HepG2 (cell line): ENCODE measurements around the gene RFXAP. TPM values are rescaled to one million over a fixed set of nuclear protein-coding genes. Genes with fewer than 3 reads are reported as not detected.

ENCODE experiments used
- ATAC-seq: fragments of 200-7000 bp; cut with Tn5 transposase; 3 replicates; pipeline ENCODE4 v1.9.1; 2020; ENCODE audit warnings: mild to moderate bottlenecking, moderate library complexity
- BruUV-seq: library from RNA; stranded (reverse); fragments of 400-500 nt; replicated peaks from 2 replicates; lab custom pipeline; 2021; lab: Mats Ljungman, UMichigan
- CTCF ChIA-PET: fragments of 300-600 bp; formaldehyde crosslinking; extraction: SDS; loops from one replicate; lab custom pipeline; 2021; ENCODE audit warnings: low total read pairs, inconsistent platforms, low intra/inter-chr PET ratio; lab: Yijun Ruan, JAX
- POLR2A ChIA-PET: fragments of 350-600 bp; sonication (Branson Sonifier 250); formaldehyde crosslinking; loops from one replicate; lab custom pipeline; 2020; ENCODE audit warnings: antibody characterized with exemption, inconsistent platforms; lab: Yijun Ruan, JAX
- DNase-seq: peaks from one replicate; pipeline ENCODE4 v3.0.0-alpha.2; 2015; ENCODE audit warnings: low spot score
- FAIRE-seq: peaks from 3 replicates; lab custom pipeline; 2011; peaks lifted over from hg19 to GRCh38; lab: Jason Lieb, UNC
- H2AFZ ChIP-seq: one replicate; pipeline ENCODE4 v1.6.1; 2011; ENCODE audit warnings: low read length, inconsistent platforms
- H3K27ac ChIP-seq: fragments of 300-600 bp; 3 replicates; pipeline ENCODE4 v1.8.0; 2011; ENCODE audit warnings: mixed run types, mild to moderate bottlenecking, mixed read lengths, low read length, inconsistent platforms; ENCODE audit not compliant: insufficient read depth; ENCODE audit errors: extremely low read length
- H3K27me3 ChIP-seq, 2 experiments: fragments of 200-600 bp in 1 of 2; 2 replicates in 1 of 2; 3 replicates in 1 of 2; pipeline versions ENCODE4 v1.6.0 to v1.8.0; 2011; ENCODE audit warnings: low read length in 2 of 2, mild to moderate bottlenecking in 2 of 2, moderate library complexity in 2 of 2, inconsistent platforms in 1 of 2; ENCODE audit not compliant: insufficient read depth in 2 of 2, control insufficient read depth in 1 of 2
- H3K36me3 ChIP-seq, 2 experiments: fragments of 200-600 bp in 1 of 2; replicated peaks in 1 of 2; 2 replicates in 1 of 2; 3 replicates in 1 of 2; pipeline versions ENCODE4 v1.5.1 to v1.8.0; 2011; ENCODE audit warnings: low read length in 2 of 2, inconsistent platforms in 1 of 2; ENCODE audit not compliant: insufficient read depth in 2 of 2, control insufficient read depth in 1 of 2
- H3K4me1 ChIP-seq: 2 replicates; pipeline ENCODE4 v1.5.1; 2012; ENCODE audit warnings: low read length, inconsistent platforms; ENCODE audit not compliant: insufficient read depth
- H3K4me2 ChIP-seq: 2 replicates; pipeline ENCODE4 v1.6.0; 2011; ENCODE audit warnings: low read depth, low read length, inconsistent platforms
- H3K4me3 ChIP-seq, 3 experiments: fragments of 200-600 bp in 1 of 3; sonication (generic), shearing (Covaris generic) in 1 of 3; replicated peaks in 1 of 3; 2 replicates each; pipeline ENCODE4 v1.5.1; 2011 to 2016; ENCODE audit warnings: low read length in 3 of 3, inconsistent platforms in 2 of 3, low read depth in 2 of 3, mild to moderate bottlenecking in 2 of 3, control low read depth in 1 of 3, mixed read lengths in 1 of 3; ENCODE audit not compliant: insufficient read depth in 1 of 3
- H3K79me2 ChIP-seq: one replicate; pipeline ENCODE4 v1.6.1; 2011; ENCODE audit warnings: low read length, inconsistent platforms; ENCODE audit not compliant: insufficient read depth
- H3K9ac ChIP-seq: 2 replicates; pipeline ENCODE4 v1.6.0; 2011; ENCODE audit warnings: mild to moderate bottlenecking, low read depth, low read length, inconsistent platforms; ENCODE audit not compliant: insufficient read depth
- H3K9me3 ChIP-seq: 2 replicates; pipeline ENCODE4 v1.5.1; 2012; ENCODE audit warnings: mild to moderate bottlenecking, low read length
- H4K20me1 ChIP-seq: 2 replicates; pipeline ENCODE4 v1.6.0; 2011; ENCODE audit warnings: inconsistent platforms, mild to moderate bottlenecking, low read length, moderate library complexity; ENCODE audit not compliant: insufficient read depth
- DNMT3B ChIP-seq: conservative IDR thresholded peaks from 2 replicates; pipeline ENCODE4 v1.6.1; 2016; ENCODE audit warnings: missing biosample characterization, control low read depth
- FOXK1 ChIP-seq: sonication (generic); formaldehyde crosslinking; IDR thresholded peaks from 2 replicates; pipeline ENCODE4 v1.4.0; 2020; ENCODE audit warnings: low read depth, missing genetic modification reagents, borderline replicate concordance
- HNF4G ChIP-seq, 2 experiments: sonication (generic) in 1 of 2; formaldehyde crosslinking in 1 of 2; IDR thresholded peaks; 2 replicates each; pipeline versions ENCODE4 v1.4.0 to v1.6.1; 2011 to 2020; ENCODE audit warnings: borderline replicate concordance in 2 of 2, low read depth in 2 of 2, mild to moderate bottlenecking in 2 of 2, low read length in 1 of 2, missing genetic modification reagents in 1 of 2, moderate library complexity in 1 of 2
- HNRNPK ChIP-seq: fragments of 200-400 bp; formaldehyde crosslinking; IDR thresholded peaks from 2 replicates; pipeline ENCODE4 v1.6.1; 2018; ENCODE audit warnings: low read length, low read depth, moderate library complexity, mild to moderate bottlenecking; ENCODE audit not compliant: poor library complexity, severe bottlenecking
- PAWR ChIP-seq: sonication (generic); formaldehyde crosslinking; IDR thresholded peaks from 2 replicates; pipeline ENCODE4 v1.4.0; 2020; ENCODE audit warnings: missing genetic modification reagents, mild to moderate bottlenecking, borderline replicate concordance
- SALL1 ChIP-seq: sonication (generic); formaldehyde crosslinking; IDR thresholded peaks from 2 replicates; pipeline ENCODE4 v1.8.0; 2022; ENCODE audit warnings: mild to moderate bottlenecking, missing genetic modification reagents
- THAP11 ChIP-seq: IDR thresholded peaks from 2 replicates; pipeline ENCODE4 v1.6.1; 2016; ENCODE audit warnings: missing biosample characterization, missing genetic modification reagents
- ZFP37 ChIP-seq: sonication (generic); formaldehyde crosslinking; IDR thresholded peaks from 2 replicates; pipeline ENCODE4 v1.4.0; 2020; ENCODE audit warnings: missing genetic modification reagents, borderline replicate concordance
- ZKSCAN1 ChIP-seq: fragments of 150-350 bp; IDR thresholded peaks from 2 replicates; pipeline ENCODE4 v1.6.1; 2014; ENCODE audit warnings: low read length
- ZKSCAN8 ChIP-seq: IDR thresholded peaks from 2 replicates; pipeline ENCODE4 v1.6.1; 2016; ENCODE audit warnings: borderline replicate concordance, missing genetic modification reagents, missing compliant biosample characterization
- ZNF12 ChIP-seq: sonication (generic); formaldehyde crosslinking; IDR thresholded peaks from 2 replicates; pipeline ENCODE4 v1.5.0; 2020; ENCODE audit warnings: missing genetic modification reagents
- ZNF138 ChIP-seq: sonication (generic); formaldehyde crosslinking; IDR thresholded peaks from 2 replicates; pipeline ENCODE4 v1.5.0; 2020; ENCODE audit warnings: mild to moderate bottlenecking, low read depth, missing genetic modification reagents
- ZNF446 ChIP-seq: sonication (generic); formaldehyde crosslinking; IDR thresholded peaks from 2 replicates; pipeline ENCODE4 v1.5.0; 2020; ENCODE audit warnings: mild to moderate bottlenecking, missing genetic modification reagents
- WGBS: methylation state at CpG from one replicate; pipeline ENCODE4 v1.1.6; 2017; ENCODE audit warnings: low lambda C conversion rate; 5-methylcytosine and 5-hydroxymethylcytosine counted together
- in situ Hi-C: cut with HindIII; loops from 2 replicates; pipeline ENCODE4 v1.10.0; 2017; ENCODE audit warnings: low pct_unique_long_range_greater_than_20kb; ENCODE audit not compliant: extremely low pct_ligation_motif_present
- intact Hi-C: fragments of 100-400 bp; cut with micrococcal nuclease; formaldehyde crosslinking; loops from one replicate; pipeline ENCODE4 v1.10.0; 2022; ENCODE audit not compliant: unreplicated experiment
- polyA plus RNA-seq, 8 experiments: library from polyadenylated mRNA; depleted of rRNA in 3 of 8; stranded (reverse) in 7 of 8; unstranded in 1 of 8; fragments of >200 nt; fragmentation: Illumina TruSeq in 4 of 8; extraction: Trizol in 4 of 8; gene quantifications; 2 replicates each; pipeline versions ENCODE4 v1.2.1 to v1.2.3, GENCODE V29; 2011 to 2016; ENCODE audit warnings: low read depth in 4 of 8, missing spikeins in 1 of 8, mixed read lengths in 1 of 8; ENCODE audit not compliant: insufficient read depth in 1 of 8
- total RNA-seq, 5 experiments: library from RNA; depleted of rRNA; stranded (reverse); fragments of >200 nt; fragmentation: Illumina TruSeq; extraction: Trizol; gene quantifications; 2 replicates each; pipeline ENCODE4 v1.2.3, GENCODE V29; 2016; ENCODE audit warnings: low read depth in 1 of 5
- TF ChIP-seq, protein P1 (sequence below): sonication (generic); formaldehyde crosslinking; IDR thresholded peaks from 2 replicates; pipeline ENCODE4 v1.8.0; 2022; ENCODE audit warnings: missing genetic modification reagents, mild to moderate bottlenecking, moderate library complexity, borderline replicate concordance
- TF ChIP-seq, protein P2 (sequence below): sonication (generic); formaldehyde crosslinking; IDR thresholded peaks from 2 replicates; pipeline ENCODE4 v1.4.0; 2020; ENCODE audit warnings: missing genetic modification reagents

The RFXAP gene
- total and polyA plus RNA-seq, 2 of the 13 experiments (the other 11 are each of a cell fraction or from before 2014, with no cell fraction given) = 1.8 to 7.9 TPM

DNA sequence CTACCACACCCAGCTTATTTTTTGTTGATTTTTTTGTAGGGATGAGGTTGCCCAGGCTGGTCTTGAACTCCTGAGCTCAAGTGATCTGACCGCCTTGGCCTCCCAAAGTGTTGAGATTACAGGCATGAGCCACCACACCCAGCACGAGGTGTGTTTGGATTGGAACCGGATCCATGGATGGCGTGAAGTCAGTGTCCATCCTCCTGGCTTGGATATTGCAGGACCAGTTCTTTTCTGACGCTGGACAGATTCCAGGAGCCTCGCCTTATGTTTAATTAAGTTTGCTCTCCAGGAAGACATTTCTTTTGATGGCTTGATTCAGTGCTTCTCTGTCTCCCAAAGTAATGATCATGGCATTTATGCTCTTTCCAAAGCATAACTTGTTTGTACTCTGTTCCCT is 14.4 kb upstream of the RFXAP start (continued):
- TF ChIP-seq, protein P1, sequence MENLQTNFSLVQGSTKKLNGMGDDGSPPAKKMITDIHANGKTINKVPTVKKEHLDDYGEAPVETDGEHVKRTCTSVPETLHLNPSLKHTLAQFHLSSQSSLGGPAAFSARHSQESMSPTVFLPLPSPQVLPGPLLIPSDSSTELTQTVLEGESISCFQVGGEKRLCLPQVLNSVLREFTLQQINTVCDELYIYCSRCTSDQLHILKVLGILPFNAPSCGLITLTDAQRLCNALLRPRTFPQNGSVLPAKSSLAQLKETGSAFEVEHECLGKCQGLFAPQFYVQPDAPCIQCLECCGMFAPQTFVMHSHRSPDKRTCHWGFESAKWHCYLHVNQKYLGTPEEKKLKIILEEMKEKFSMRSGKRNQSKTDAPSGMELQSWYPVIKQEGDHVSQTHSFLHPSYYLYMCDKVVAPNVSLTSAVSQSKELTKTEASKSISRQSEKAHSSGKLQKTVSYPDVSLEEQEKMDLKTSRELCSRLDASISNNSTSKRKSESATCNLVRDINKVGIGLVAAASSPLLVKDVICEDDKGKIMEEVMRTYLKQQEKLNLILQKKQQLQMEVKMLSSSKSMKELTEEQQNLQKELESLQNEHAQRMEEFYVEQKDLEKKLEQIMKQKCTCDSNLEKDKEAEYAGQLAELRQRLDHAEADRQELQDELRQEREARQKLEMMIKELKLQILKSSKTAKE (CRISPR knock-in tag) = no peak
- TF ChIP-seq ZFP37 (CRISPR knock-in tag) = no peak
- no peak for TF ChIP-seq PAWR (CRISPR knock-in tag)
- TF ChIP-seq ZKSCAN1 = no peak
- TF ChIP-seq THAP11 (CRISPR knock-in tag) = no peak

DNA sequence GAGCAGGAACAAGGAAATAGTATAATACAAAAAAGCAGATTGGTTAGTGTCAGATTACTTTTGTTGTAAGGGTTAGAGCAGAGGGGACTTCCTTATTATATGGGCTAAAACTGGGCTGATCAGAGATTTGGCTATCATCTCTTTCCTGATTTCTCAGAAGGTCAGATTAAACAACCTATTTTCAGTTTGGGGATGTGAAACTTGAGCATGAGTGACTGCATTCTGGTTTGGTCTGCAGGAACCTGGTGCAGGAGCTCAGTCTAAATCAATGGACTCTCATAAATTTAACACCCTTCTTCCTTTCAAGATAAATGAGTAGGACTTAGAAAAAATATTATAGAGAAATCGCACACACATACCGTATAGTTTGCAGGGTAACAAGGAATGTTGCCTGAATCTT is 12.9 kb upstream of the RFXAP start:
- Histone ChIP-seq H3K27me3 (no peaks in the 10 kb centered on the region; a peak in 1 of 5 replicates), H3K27ac (no peak overlapping the region), H3K9ac (no peak overlapping the region), H3K36me3 (no peaks in the 10 kb centered on the region), H3K4me2 (no peak overlapping the region), H3K4me3 (no peak overlapping the region), H3K9me3 (no peaks in the 10 kb centered on the region), H3K79me2 (no peaks in the 10 kb centered on the region), H2AFZ (no peak overlapping the region), H3K4me1 (no peaks in the 10 kb centered on the region), H4K20me1 (no peaks in the 10 kb centered on the region)
- FAIRE-seq (no peak), DNase-seq (no peak), ATAC-seq (no peak)
- no TSS peak for BruUV-seq
- WGBS = 88% methylated on average over 2 of the region's 2 CpGs
- ChIA-PET CTCF (no interaction called here), POLR2A (no interaction called here)
- intact Hi-C loops (no loop called here), in situ Hi-C loops (no loop called here)
- TF ChIP-seq SALL1 (CRISPR knock-in tag) (no peak), ZNF138 (no peak), HNRNPK (no peak), HNF4G (IDR thresholded peaks at IDR 0.05; ENCODE audit: borderline replicate concordance, low read depth, low read length) (no peak), HNF4G (CRISPR knock-in tag; IDR thresholded peaks at IDR 0.05; ENCODE audit: borderline replicate concordance, low read depth) (no peak), ZNF12 (CRISPR knock-in tag) (no peak), FOXK1 (CRISPR knock-in tag) (no peak), ZKSCAN8 (CRISPR knock-in tag) (no peak), ZNF446 (CRISPR knock-in tag) (no peak), DNMT3B (CRISPR knock-in tag) (no peak)
- TF ChIP-seq, protein P2, sequence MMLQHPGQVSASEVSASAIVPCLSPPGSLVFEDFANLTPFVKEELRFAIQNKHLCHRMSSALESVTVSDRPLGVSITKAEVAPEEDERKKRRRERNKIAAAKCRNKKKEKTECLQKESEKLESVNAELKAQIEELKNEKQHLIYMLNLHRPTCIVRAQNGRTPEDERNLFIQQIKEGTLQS (CRISPR knock-in tag) = no peak
